ENCODE measurements around the gene DLG4.

Gene DLG4

GRCh38 chr17:7253082-7253481 is 33.4 kb upstream of the DLG4 start:
- no peak for TF ChIP-seq EZH2phosphoT487 (IDR thresholded peaks at IDR 0.05; ENCODE audit: borderline replicate concordance)
- TF ChIP-seq, protein P1, sequence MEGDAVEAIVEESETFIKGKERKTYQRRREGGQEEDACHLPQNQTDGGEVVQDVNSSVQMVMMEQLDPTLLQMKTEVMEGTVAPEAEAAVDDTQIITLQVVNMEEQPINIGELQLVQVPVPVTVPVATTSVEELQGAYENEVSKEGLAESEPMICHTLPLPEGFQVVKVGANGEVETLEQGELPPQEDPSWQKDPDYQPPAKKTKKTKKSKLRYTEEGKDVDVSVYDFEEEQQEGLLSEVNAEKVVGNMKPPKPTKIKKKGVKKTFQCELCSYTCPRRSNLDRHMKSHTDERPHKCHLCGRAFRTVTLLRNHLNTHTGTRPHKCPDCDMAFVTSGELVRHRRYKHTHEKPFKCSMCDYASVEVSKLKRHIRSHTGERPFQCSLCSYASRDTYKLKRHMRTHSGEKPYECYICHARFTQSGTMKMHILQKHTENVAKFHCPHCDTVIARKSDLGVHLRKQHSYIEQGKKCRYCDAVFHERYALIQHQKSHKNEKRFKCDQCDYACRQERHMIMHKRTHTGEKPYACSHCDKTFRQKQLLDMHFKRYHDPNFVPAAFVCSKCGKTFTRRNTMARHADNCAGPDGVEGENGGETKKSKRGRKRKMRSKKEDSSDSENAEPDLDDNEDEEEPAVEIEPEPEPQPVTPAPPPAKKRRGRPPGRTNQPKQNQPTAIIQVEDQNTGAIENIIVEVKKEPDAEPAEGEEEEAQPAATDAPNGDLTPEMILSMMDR (conservative IDR thresholded peaks at IDR 0.05; ENCODE audit: low read length): no peak
- Histone ChIP-seq H2AFZ (ENCODE audit: low read length) (no peak overlapping the region), H3K9me3 (ENCODE audit: insufficient read depth, low read depth, low read length) (no peaks in the 10 kb centered on the region), H3K36me3 (ENCODE audit: insufficient read depth, low read length) (peaks cover 18% of the 10 kb centered on the region; the same call in 1 of the 2 replicates), H4K20me1 (ENCODE audit: insufficient read depth, low read length, poor library complexity, severe bottlenecking) (peaks cover 35% of the 10 kb centered on the region), H3K4me3 (ENCODE audit: low read length, poor library complexity, severe bottlenecking) (peak overlapping the region; percentile 84), H3K79me2 (ENCODE audit: insufficient read depth, low read length) (peaks cover 58% of the 10 kb centered on the region), H3K27me3 (ENCODE audit: insufficient read depth, low read length, poor library complexity, severe bottlenecking) (no peaks in the 10 kb centered on the region), H3F3A (ENCODE audit: low read depth) (no peaks in the 10 kb centered on the region), H3K4me2 (ENCODE audit: low read depth, low read length, poor library complexity, severe bottlenecking) (peak overlapping the region; percentile 87), H3K4me1 (ENCODE audit: insufficient read depth, low read length, poor library complexity, severe bottlenecking) (peaks cover 37% of the 10 kb centered on the region), H3K9me2 (replicated peaks; ENCODE audit: low read depth, low read length) (no peaks in the 10 kb centered on the region), H3K9ac (ENCODE audit: low read depth, low read length, poor library complexity, severe bottlenecking) (peak overlapping the region; percentile 87)

- H4K20me1 ChIP-seq (ENCODE audit: insufficient read depth, low read length, poor library complexity, severe bottlenecking): peaks cover 39% of the 10 kb centered on the region
- H3K27me3 ChIP-seq (ENCODE audit: insufficient read depth, low read length, poor library complexity, severe bottlenecking): no peaks in the 10 kb centered on the region
- no peaks in the 10 kb centered on the region for H3K9me2 ChIP-seq (replicated peaks; ENCODE audit: low read depth, low read length)
- H3K79me2 ChIP-seq (ENCODE audit: insufficient read depth, low read length): peaks cover 65% of the 10 kb centered on the region
- peak within 1 kb of the TSS; percentile 99 for H3K4me2 ChIP-seq (ENCODE audit: low read depth, low read length, poor library complexity, severe bottlenecking)
- TF ChIP-seq, protein P1 (conservative IDR thresholded peaks at IDR 0.05; ENCODE audit: low read length): peak; percentile 41
- no peak for TF ChIP-seq EZH2phosphoT487 (IDR thresholded peaks at IDR 0.05; ENCODE audit: borderline replicate concordance)
- no peaks in the 10 kb centered on the region for H3K9me3 ChIP-seq (ENCODE audit: insufficient read depth, low read depth, low read length)
- peaks cover 37% of the 10 kb centered on the region for H3K4me1 ChIP-seq (ENCODE audit: insufficient read depth, low read length, poor library complexity, severe bottlenecking)
- H3K4me3 ChIP-seq (ENCODE audit: low read length, poor library complexity, severe bottlenecking): peak within 1 kb of the TSS; percentile 84
- H3K9ac ChIP-seq (ENCODE audit: low read depth, low read length, poor library complexity, severe bottlenecking): peak within 1 kb of the TSS; percentile 87
- H3K36me3 ChIP-seq (ENCODE audit: insufficient read depth, low read length): peaks cover 18% of the 10 kb centered on the region; the same call in 1 of the 2 replicates
- peak within 1 kb of the TSS; percentile 94 for H2AFZ ChIP-seq (ENCODE audit: low read length)
- H3F3A ChIP-seq (ENCODE audit: low read depth): no peaks in the 10 kb centered on the region
Observed at GRCh38 chr17:7252176-7253043, 32.8 kb upstream of the DLG4 start, which contains the start of gene ELP5. ELP5 (plus strand) TSS chr17:7252215; CDS start chr17:7252551, 336 bp downstream.

DNA sequence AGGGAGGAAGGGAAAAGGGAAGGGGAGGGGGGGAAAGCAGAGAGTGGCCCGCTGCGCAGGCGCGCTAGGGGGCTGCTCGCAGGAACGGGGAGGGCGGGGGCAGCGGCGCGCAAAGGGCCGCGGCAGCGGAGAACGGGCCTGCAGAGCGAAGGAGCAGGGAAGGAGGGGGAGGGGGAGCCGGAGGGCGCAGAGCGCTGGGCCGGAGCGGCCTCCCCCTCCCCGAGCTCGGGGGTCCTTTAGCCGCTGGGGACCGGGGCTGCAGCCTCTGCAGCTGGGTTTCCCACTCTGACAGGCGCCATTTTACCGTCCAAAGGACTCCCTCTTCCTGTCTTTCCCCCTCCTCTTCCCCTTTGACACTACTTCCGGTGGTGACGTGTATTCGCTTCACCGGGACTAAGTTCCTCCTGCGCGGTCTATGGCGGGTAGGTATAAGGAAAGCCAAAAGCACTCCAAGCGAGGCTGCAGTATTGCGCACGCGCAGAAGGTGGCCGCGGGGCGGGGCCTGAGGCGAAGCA is 32.1 kb upstream of the DLG4 start, which contains the start of gene CTDNEP1:
Gene CTDNEP1, minus strand, starts transcription at position 74 of the 515 bp plus-strand sequence. CDS start 438 bp downstream, outside the sequence.
- Histone ChIP-seq H3K9me3 (ENCODE audit: insufficient read depth, low read depth, low read length) (no peaks in the 10 kb centered on the region), H3K4me1 (ENCODE audit: insufficient read depth, low read length, poor library complexity, severe bottlenecking) (peaks cover 37% of the 10 kb centered on the region), H3K4me3 (ENCODE audit: low read length, poor library complexity, severe bottlenecking) (peak within 1 kb of the TSS; percentile 84), H3K36me3 (ENCODE audit: insufficient read depth, low read length) (peaks cover 11% of the 10 kb centered on the region; the same call in 1 of the 2 replicates), H3F3A (ENCODE audit: low read depth) (no peaks in the 10 kb centered on the region), H3K9me2 (replicated peaks; ENCODE audit: low read depth, low read length) (no peaks in the 10 kb centered on the region), H3K79me2 (ENCODE audit: insufficient read depth, low read length) (peaks cover 72% of the 10 kb centered on the region), H2AFZ (ENCODE audit: low read length) (peak within 1 kb of the TSS; percentile 94), H3K4me2 (ENCODE audit: low read depth, low read length, poor library complexity, severe bottlenecking) (peak within 1 kb of the TSS; percentile 99), H3K9ac (ENCODE audit: low read depth, low read length, poor library complexity, severe bottlenecking) (peak within 1 kb of the TSS; percentile 87), H4K20me1 (ENCODE audit: insufficient read depth, low read length, poor library complexity, severe bottlenecking) (peaks cover 40% of the 10 kb centered on the region), H3K27me3 (ENCODE audit: insufficient read depth, low read length, poor library complexity, severe bottlenecking) (no peaks in the 10 kb centered on the region)
- TF ChIP-seq, protein P1 (conservative IDR thresholded peaks at IDR 0.05; ENCODE audit: low read length): no peak
- TF ChIP-seq EZH2phosphoT487 (IDR thresholded peaks at IDR 0.05; ENCODE audit: borderline replicate concordance): no peak

All from Loucy (cell line).